Measurements from ENCODE around the gene TOX2. TPM values are rescaled to one million over a fixed set of nuclear protein-coding genes. Genes with fewer than 3 reads are reported as not detected.

Gene TOX2
- total and polyA plus RNA-seq, 5 experiments from 2014 or later = 0.31 to 1.3 (median 1.2) TPM

DNA sequence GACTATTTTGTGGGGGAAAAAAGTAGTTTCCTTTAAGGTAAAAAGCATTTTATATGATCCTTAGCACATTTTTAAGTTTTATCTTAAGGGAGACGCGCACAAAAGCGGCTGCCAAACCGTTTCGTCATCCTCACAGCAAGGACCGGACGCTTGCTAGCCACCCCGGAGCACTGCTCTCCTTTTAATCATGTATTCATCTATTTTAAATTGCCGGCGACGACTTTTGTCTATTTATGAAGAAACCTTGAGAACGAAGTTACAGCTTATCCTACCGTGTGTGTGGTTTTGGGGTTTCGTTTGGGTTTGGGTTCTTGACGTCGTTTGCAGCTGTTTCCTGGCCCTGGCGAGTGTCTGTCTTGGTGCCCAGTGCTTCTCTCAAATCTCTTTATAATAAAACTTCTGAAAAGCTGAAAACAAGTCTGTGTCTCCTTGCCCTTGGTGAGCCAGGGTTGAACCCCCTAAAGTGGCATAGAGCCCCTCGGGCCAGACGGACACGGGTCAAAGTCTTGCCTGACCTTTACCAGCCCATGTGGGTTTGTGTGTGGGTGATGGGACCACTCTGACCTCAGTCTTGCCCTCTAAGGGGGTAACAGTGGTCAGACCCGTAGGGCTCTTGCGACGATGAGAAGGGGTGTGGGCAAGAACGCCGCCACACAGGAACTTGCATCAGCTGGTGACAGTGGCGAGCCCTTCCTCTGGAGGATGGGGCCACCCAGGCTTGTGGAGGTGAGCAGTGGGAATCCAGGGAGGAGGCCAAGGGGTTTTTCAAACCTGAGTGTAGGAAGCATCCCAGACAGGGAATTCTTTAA, 154.8 kb downstream of the TOX2 start:
- peak overlapping the region; percentile 74 to 95 (median 90) for H3K4me3 Mint-ChIP-seq
- POLR2A ChIA-PET = interaction anchor here (0.6 to 5.2 kb wide), 7 partner anchors 10 to 351 kb away, joined by 3 to 56 read pairs (median 4); no protein-coding TSS in a partner anchor

DNA sequence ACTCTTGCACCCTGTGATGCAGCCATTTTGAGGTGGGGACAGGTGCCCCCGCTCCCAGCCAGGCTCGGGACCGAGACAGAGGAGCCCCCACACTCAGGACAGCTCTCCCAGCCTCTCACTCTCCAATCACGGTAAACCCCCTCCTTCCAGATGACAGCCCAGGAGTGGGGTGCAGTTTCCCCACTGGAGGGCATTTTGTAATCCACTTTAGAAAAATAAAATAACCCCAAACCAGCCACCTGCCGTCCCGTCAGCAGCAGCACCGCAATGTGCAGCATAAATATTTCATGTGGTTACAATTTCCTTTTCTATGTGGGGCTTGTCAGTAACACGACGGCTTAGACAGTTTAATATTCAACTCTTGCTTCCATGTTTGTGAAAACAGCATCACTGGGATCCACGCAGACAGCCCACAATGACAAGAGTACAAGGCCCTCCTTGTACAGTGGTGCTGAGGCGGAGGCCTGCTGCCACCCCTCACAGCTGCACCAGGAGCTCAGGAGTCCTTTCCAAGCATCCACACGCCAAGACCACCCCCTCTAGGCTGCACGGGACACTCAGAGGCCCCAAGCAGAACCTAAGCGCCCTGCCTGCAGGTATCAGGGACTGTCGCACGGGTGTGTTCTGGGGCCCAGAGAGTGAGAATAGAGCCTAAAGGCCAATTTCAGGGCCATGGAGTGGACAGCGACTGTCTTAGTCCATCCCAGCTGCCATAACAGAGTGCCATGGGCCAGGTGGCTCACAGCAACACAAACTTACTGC, 155.7 kb downstream of the TOX2 start:
- Mint-ChIP-seq H3K4me1 (peaks cover 28 to 96% (median 85%) of the 10 kb centered on the region in 4 donors), H3K9me3 (no peaks in the 10 kb centered on the region), H3K27ac (peak overlapping the region; percentile 88 to 100 (median 100)), H3K36me3 (no peaks in the 10 kb centered on the region), H3K27me3 (peaks cover 0 to 2% (median 0%) of the 10 kb centered on the region in 5 donors), H3K4me3 (peak overlapping the region; percentile 74 to 95 (median 90))
- ATAC-seq = peak; percentile 66 to 69
- DNase-seq = peak; percentile 29 to 94 (median 82)
- POLR2A ChIA-PET = interaction anchor here (0.6 to 5.2 kb wide), 6 partner anchors 9 to 352 kb away, joined by 3 to 56 read pairs (median 4); no protein-coding TSS in a partner anchor

More for the DNA sequence above, 154.8 kb downstream of the TOX2 start:
- no peaks in the 10 kb centered on the region for H3K36me3 Mint-ChIP-seq
- DNase-seq = peak; percentile 49 to 97 (median 89)
- H3K27me3 Mint-ChIP-seq = peaks cover 0 to 2% (median 0%) of the 10 kb centered on the region in 5 donors
- peak; percentile 59 to 62 for ATAC-seq
- H3K27ac Mint-ChIP-seq = peak overlapping the region; percentile 88 to 100 (median 100)
- H3K4me1 Mint-ChIP-seq = peaks cover 19 to 87% (median 78%) of the 10 kb centered on the region in 4 donors
- H3K9me3 Mint-ChIP-seq = no peaks in the 10 kb centered on the region

DNA sequence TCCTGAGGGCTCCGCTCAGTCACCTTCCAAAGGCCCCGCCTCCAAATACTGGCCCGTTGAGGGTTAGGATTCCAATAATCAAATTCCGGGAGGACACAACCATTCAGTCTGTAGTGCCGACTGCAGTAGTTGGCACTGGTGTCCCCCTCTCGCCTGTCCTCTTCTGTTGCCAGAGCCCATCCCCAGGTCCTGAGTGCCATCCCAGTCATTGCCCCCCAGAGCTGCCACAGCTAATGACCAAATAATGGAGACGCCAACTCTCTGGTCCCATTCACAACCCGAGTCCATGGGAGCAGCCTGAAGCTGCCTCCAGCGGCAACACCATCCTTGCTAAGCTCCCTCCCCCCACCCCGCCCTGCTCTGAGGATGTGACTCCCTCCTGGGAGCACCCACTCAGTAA, 156.4 kb downstream of the TOX2 start:
- peaks cover 31 to 100% (median 88%) of the 10 kb centered on the region in 4 donors for H3K4me1 Mint-ChIP-seq
- no peaks in the 10 kb centered on the region for H3K36me3 Mint-ChIP-seq
- ATAC-seq = no peak
- peak overlapping the region in 8 of 10 donors; percentile 11 to 95 (median 90) for H3K4me3 Mint-ChIP-seq
- POLR2A ChIA-PET = interaction anchor here (1.7 to 5.2 kb wide), 3 partner anchors 8 to 13 kb away, joined by 6 to 56 read pairs (median 39); no protein-coding TSS in a partner anchor
- H3K9me3 Mint-ChIP-seq = no peaks in the 10 kb centered on the region
- H3K27ac Mint-ChIP-seq = peak overlapping the region; percentile 88 to 100 (median 100)
- H3K27me3 Mint-ChIP-seq = peaks cover 0 to 2% (median 0%) of the 10 kb centered on the region in 5 donors
- peak in 1 of 10 donors; percentile 12 for DNase-seq

- peak overlapping the region in 8 of 10 donors; percentile 11 to 86 (median 40) for H3K4me3 Mint-ChIP-seq
- POLR2A ChIA-PET = interaction anchor here (1.1 to 1.7 kb wide), 2 partner anchors 9 to 13 kb away, joined by 3 to 6 read pairs; no protein-coding TSS in a partner anchor
- H3K36me3 Mint-ChIP-seq = no peaks in the 10 kb centered on the region
- peaks cover 30 to 94% (median 85%) of the 10 kb centered on the region in 4 donors for H3K4me1 Mint-ChIP-seq
- ATAC-seq (no peak), DNase-seq (peak in 2 of 10 donors; percentile 0 to 15)
- H3K27ac Mint-ChIP-seq = peak overlapping the region; percentile 88 to 100 (median 100)
- peaks cover 0 to 2% (median 0%) of the 10 kb centered on the region in 5 donors for H3K27me3 Mint-ChIP-seq
- H3K9me3 Mint-ChIP-seq = no peaks in the 10 kb centered on the region
These were observed 157.0 kb downstream of the TOX2 start for GRCh38 chr20:44071526-44072111.

DNA sequence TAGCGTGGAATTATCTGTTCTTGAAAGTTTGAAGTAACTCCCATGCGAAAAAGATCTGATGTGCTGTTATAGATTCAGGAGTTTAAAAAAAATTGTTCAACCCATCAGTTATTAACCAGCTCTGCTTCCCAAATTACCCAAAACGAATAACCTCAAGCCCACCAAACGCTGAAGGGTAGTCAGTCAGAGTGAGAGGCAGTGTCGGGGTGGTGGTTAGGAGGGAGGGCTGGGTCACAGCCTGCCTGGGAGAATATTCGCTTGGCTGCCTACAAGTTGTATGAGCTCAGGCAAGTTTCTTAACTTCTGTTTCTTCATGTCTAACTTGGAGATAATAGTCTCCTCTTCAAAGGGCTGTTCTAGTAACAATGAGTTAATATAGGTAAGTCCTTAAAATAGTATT, 157.7 kb downstream of the TOX2 start:
- H3K27ac Mint-ChIP-seq = peak overlapping the region; percentile 88 to 100 (median 100)
- POLR2A ChIA-PET = interaction anchor here (1.1 to 1.7 kb wide), 3 partner anchors 8 to 16 kb away, joined by 3 to 6 read pairs (median 3); no protein-coding TSS in a partner anchor
- ATAC-seq (no peak), DNase-seq (peak in 2 of 10 donors; percentile 0 to 16)
- peaks cover 29 to 86% (median 81%) of the 10 kb centered on the region in 4 donors for H3K4me1 Mint-ChIP-seq
- no peaks in the 10 kb centered on the region for H3K9me3 Mint-ChIP-seq
- H3K4me3 Mint-ChIP-seq = peak overlapping the region in 7 of 10 donors; percentile 2 to 86 (median 44)
- peaks cover 0 to 2% (median 0%) of the 10 kb centered on the region in 5 donors for H3K27me3 Mint-ChIP-seq
- no peaks in the 10 kb centered on the region for H3K36me3 Mint-ChIP-seq

DNA sequence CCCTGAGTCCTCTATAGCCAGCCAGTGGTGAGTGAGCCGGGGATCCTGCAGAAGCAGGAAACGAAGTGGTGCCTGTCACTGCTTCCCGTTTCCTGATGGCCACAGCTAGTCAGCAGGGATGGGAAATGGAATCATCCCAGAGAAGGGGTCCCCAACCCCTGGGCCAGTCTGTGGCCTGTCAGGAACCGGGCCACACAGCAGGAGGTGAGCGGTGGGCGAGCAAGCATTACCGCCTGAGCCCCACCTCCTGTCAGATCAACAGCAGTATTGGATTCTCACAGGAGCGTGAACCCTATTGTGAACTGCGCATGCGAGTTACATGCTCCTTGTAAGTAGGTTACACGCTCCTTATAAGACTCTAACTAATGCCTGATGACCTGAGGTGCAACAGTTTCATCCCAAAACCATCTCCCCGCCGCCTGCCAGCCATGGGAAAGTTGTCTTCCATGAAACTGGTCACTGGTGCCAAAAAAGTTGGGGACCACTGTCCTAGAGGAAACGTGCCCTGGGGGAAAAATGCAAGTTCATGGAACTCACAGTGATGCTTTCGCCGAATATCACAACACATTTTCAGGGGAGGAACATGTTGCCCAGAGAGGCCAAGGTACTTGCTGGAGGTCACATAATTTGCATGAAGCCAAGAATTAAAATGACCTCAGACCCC, 158.5 kb downstream of the TOX2 start:
- ATAC-seq = no peak
- Mint-ChIP-seq H3K4me3 (peak overlapping the region in 7 of 10 donors; percentile 20 to 86 (median 56)), H3K27ac (peak overlapping the region; percentile 80 to 100 (median 88)), H3K27me3 (peaks cover 0 to 2% (median 0%) of the 10 kb centered on the region in 5 donors), H3K36me3 (no peaks in the 10 kb centered on the region), H3K9me3 (no peaks in the 10 kb centered on the region), H3K4me1 (peaks cover 29 to 81% (median 75%) of the 10 kb centered on the region in 4 donors)
- POLR2A ChIA-PET = interaction anchor here (1.2 to 1.7 kb wide), 2 partner anchors 7 to 17 kb away, joined by 3 to 6 read pairs; no protein-coding TSS in a partner anchor
- peak in 2 of 10 donors; percentile 1 to 16 for DNase-seq

GRCh38 chr20:44073675-44074071, 159.0 kb downstream of the TOX2 start:
- DNase-seq = no peak
- Mint-ChIP-seq H3K9me3 (no peaks in the 10 kb centered on the region), H3K36me3 (no peaks in the 10 kb centered on the region), H3K27ac (peak overlapping the region; percentile 1 to 100 (median 84)), H3K4me1 (peaks cover 32 to 81% (median 75%) of the 10 kb centered on the region in 4 donors), H3K4me3 (peak overlapping the region in 5 of 10 donors; percentile 10 to 37 (median 23)), H3K27me3 (peaks cover 0 to 2% (median 0%) of the 10 kb centered on the region in 5 donors)
- ATAC-seq = no peak
- POLR2A ChIA-PET = no interaction called here

GRCh38 chr20:44074252-44075151, 159.8 kb downstream of the TOX2 start:
- POLR2A ChIA-PET = no interaction called here
- Mint-ChIP-seq H3K4me3 (peak overlapping the region in 1 of 10 donors; percentile 18), H3K36me3 (no peaks in the 10 kb centered on the region), H3K27me3 (no peaks in the 10 kb centered on the region), H3K27ac (peak overlapping the region; percentile 56 to 100 (median 71)), H3K4me1 (peaks cover 32 to 79% (median 68%) of the 10 kb centered on the region in 4 donors), H3K9me3 (no peaks in the 10 kb centered on the region)
- DNase-seq = peak in 1 of 10 donors; percentile 7
- ATAC-seq = no peak

- Mint-ChIP-seq H3K4me3 (peak overlapping the region in 1 of 10 donors; percentile 18), H3K27ac (peak overlapping the region; percentile 7 to 100 (median 70))
- no peak for ATAC-seq
These were observed 160.7 kb downstream of the TOX2 start for GRCh38 chr20:44075191-44075949.

DNA sequence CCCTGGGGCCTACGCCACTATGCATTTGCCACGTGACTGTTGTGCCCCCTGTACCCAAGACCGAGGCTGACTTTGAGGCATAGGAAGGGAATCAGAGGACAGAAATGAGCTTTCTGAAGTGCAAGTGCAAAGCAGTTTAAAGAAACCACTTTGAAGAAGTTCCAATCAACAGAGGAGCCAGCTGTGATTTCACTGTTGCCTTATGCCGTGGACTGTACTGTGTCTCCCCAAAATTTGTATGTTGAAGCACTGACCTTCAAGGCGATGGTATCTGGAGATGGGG, 161.2 kb downstream of the TOX2 start:
- H3K27me3 Mint-ChIP-seq = no peaks in the 10 kb centered on the region
- no peaks in the 10 kb centered on the region for H3K9me3 Mint-ChIP-seq
- peak overlapping the region in 8 of 10 donors; percentile 2 to 100 (median 77) for H3K27ac Mint-ChIP-seq
- no peaks in the 10 kb centered on the region for H3K36me3 Mint-ChIP-seq
- H3K4me3 Mint-ChIP-seq = no peak overlapping the region
- H3K4me1 Mint-ChIP-seq = peaks cover 28 to 79% (median 64%) of the 10 kb centered on the region in 4 donors
- peak in 1 of 10 donors; percentile 3 for DNase-seq
- POLR2A ChIA-PET = no interaction called here
- no peak for ATAC-seq

More at GRCh38 chr20:44075191-44075949, 160.7 kb downstream of the TOX2 start:
- peak in 1 of 10 donors; percentile 10 for DNase-seq
- POLR2A ChIA-PET = no interaction called here
- no peaks in the 10 kb centered on the region for H3K36me3 Mint-ChIP-seq
- no peaks in the 10 kb centered on the region for H3K9me3 Mint-ChIP-seq
- peaks cover 29 to 79% (median 64%) of the 10 kb centered on the region in 4 donors for H3K4me1 Mint-ChIP-seq
- H3K27me3 Mint-ChIP-seq = no peaks in the 10 kb centered on the region
